Activated naive CD4-positive, alpha-beta T cell treated with anti-CD3 and anti-CD28 coated beads, Interleukin-2, amount 10 ng/mL, durations not matched to agents 5 hours and 36 hours (primary cell): ENCODE measurements around the gene MAP9. TPM values are rescaled to one million over a fixed set of nuclear protein-coding genes. Genes with fewer than 3 reads are reported as not detected.

Experiments
- total RNA-seq, 2 experiments: library from RNA; stranded (reverse); gene quantifications; one replicate each; pipeline ENCODE4 v1.2.3, GENCODE V29; 2021

MAP9 gene
- total RNA-seq = 1 to 10 TPM; 2.3 to 2.5 TPM

GRCh38 chr4:155376387-155377268 is at the start of gene MAP9:
MAP9 (minus strand) TSS chr4:155376965; CDS start chr4:155375850, 1,115 bp downstream.

Other genes with a start within 250 kb of the MAP9 start
- not detected for gene NPY2R, start 168.3 kb downstream of the MAP9 start, total RNA-seq